ENCODE results near the gene IDI1.

DNA sequence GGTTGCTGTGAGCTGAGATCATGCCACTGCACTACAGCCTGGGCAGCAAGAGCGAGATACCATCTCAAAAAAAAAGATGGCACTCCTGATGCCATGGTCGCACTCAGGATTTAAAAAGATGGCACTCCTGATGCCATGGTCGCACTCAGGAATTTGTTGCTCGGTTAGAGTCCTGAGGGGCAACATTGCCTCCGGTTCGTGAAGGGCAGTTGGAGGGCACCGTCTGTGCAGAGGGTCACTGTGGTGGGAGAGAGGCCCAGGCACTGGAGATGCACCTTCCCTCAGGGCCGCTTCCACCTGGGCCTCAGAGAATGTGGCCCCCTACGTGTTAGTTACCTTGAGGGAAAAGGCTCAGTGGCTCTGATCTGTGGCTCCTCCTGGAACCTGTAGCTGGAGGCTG is 42.3 kb downstream of the IDI1 start:
- TF ChIP-seq, protein P1, sequence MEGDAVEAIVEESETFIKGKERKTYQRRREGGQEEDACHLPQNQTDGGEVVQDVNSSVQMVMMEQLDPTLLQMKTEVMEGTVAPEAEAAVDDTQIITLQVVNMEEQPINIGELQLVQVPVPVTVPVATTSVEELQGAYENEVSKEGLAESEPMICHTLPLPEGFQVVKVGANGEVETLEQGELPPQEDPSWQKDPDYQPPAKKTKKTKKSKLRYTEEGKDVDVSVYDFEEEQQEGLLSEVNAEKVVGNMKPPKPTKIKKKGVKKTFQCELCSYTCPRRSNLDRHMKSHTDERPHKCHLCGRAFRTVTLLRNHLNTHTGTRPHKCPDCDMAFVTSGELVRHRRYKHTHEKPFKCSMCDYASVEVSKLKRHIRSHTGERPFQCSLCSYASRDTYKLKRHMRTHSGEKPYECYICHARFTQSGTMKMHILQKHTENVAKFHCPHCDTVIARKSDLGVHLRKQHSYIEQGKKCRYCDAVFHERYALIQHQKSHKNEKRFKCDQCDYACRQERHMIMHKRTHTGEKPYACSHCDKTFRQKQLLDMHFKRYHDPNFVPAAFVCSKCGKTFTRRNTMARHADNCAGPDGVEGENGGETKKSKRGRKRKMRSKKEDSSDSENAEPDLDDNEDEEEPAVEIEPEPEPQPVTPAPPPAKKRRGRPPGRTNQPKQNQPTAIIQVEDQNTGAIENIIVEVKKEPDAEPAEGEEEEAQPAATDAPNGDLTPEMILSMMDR (IDR thresholded peaks at IDR 0.05; ENCODE audit: low read length) = no peak
- TF ChIP-seq EZH2 (optimal IDR thresholded peaks at IDR 0.05; ENCODE audit: low read depth, low read length) = no peak
- no peak for TF ChIP-seq EZH2phosphoT487 (IDR thresholded peaks at IDR 0.05; ENCODE audit: low read length)

Data from MM.1S (cell line).